Measurements from ENCODE around the gene PRPH.

DNA sequence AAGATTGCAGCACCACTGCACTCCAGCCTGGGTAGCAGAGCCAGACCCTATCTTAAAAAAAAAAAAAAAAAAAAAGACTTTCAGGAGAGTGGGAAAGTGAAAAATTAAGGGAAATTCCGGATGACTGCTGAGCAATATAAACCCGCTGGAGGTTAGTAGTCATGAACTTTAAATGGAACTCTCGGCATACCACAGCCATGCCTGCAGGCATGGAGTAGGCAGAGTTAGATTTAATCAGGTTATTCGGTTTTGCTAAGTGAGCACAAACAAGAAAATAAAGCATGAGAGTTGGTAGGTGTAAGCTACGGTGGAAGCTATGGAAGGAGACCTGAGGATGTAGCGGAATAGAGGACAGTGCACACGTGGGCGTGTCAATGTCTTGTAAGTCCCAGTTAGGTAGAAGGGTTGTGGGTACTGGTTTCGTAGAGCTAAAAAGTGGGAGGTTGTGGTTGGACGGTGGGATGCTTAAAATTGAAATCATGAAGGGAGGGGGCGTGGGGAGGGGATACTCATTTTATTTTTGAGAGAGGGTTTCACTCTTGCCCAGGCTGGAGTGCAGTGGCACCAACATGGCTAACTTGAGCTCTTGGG, 41.8 kb upstream of the PRPH start:
- TF ChIP-seq, protein P1, sequence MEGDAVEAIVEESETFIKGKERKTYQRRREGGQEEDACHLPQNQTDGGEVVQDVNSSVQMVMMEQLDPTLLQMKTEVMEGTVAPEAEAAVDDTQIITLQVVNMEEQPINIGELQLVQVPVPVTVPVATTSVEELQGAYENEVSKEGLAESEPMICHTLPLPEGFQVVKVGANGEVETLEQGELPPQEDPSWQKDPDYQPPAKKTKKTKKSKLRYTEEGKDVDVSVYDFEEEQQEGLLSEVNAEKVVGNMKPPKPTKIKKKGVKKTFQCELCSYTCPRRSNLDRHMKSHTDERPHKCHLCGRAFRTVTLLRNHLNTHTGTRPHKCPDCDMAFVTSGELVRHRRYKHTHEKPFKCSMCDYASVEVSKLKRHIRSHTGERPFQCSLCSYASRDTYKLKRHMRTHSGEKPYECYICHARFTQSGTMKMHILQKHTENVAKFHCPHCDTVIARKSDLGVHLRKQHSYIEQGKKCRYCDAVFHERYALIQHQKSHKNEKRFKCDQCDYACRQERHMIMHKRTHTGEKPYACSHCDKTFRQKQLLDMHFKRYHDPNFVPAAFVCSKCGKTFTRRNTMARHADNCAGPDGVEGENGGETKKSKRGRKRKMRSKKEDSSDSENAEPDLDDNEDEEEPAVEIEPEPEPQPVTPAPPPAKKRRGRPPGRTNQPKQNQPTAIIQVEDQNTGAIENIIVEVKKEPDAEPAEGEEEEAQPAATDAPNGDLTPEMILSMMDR (IDR thresholded peaks at IDR 0.05), result no peak
- no peak for TF ChIP-seq POLR2A (IDR thresholded peaks at IDR 0.05)

All from heart left ventricle (tissue), 13 donors.